ENCODE data around the gene PNPLA6.
"Not testable (repeated sequence)": the region's sequence is repeated elsewhere in the genome, so short reads cannot be mapped to it uniquely, and the experiment has no call there.

The PNPLA6 gene

DNA sequence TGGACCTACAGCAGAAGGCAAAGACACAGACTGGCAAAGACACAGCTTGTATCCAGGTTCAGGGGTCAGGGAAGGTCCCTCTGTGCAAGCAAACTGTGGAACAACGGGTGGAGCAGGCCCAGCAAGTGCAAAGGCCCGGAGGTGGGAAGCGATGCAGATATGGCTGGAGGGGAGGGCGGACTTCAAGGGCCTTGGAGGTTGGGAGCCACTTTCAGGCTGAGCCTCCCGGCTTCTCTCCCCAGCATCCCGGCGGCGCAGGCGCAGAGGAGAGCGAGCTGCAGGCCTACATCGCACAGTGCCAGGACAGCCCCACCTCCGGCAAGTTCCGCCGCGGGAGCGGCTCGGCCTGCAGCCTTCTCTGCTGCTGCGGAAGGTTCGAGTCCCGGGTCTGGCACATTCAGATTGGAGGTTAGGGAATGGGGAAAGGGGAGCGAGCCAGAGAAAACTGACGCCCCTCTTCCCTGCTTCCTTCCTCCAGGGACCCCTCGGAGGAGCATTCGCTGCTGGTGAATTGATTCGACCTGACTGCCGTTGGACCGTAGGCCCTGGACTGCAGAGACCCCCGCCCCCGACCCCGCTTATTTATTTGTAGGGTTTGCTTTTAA is 2.1 kb upstream of the PNPLA6 start:
- no peak for DNase-seq (ENCODE audit: low read depth)

- DNase-seq (ENCODE audit: low read depth): peak; percentile 79
These were observed 1.5 kb upstream of the PNPLA6 start for GRCh38 chr19:7533925-7534480.

GRCh38 chr19:7534531-7535046 is 928 bp upstream of the PNPLA6 start:
- DNase-seq (ENCODE audit: low read depth): no peak

GRCh38 chr19:7535998-7536695 is 630 bp downstream of the PNPLA6 start:
- DNase-seq (ENCODE audit: low read depth): no peak

- DNase-seq (ENCODE audit: low read depth): not testable (repeated sequence)
These were observed 3.5 kb downstream of the PNPLA6 start for GRCh38 chr19:7538990-7539389.

DNA sequence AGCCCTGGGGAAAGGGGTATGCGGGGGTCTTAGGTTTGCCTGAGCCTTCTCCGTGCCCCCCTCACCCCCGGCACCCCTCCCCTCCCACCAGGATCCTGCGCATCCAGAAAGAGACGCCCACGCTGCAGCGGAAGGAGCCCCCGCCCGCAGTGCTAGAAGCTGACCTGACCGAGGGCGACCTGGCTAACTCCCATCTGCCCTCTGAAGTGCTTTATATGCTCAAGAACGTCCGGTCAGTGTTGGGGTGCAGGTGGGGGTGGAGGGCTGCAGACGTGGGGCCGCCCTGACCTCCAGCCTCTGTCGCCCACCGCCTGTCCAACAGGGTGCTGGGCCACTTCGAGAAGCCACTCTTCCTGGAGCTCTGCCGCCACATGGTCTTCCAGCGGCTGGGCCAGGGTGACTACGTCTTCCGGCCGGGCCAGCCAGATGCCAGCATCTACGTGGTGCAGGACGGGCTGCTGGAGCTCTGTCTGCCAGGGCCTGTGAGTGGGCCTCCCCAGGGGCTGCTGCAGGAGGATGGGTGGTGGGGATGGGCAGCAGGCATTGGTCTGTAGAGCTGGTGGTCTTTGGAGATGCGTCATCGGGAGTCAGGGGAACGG is 4.4 kb downstream of the PNPLA6 start:
- no peak for DNase-seq (ENCODE audit: low read depth)

GRCh38 chr19:7540761-7541474 is 5.4 kb downstream of the PNPLA6 start:
- DNase-seq (ENCODE audit: low read depth): no peak

DNA sequence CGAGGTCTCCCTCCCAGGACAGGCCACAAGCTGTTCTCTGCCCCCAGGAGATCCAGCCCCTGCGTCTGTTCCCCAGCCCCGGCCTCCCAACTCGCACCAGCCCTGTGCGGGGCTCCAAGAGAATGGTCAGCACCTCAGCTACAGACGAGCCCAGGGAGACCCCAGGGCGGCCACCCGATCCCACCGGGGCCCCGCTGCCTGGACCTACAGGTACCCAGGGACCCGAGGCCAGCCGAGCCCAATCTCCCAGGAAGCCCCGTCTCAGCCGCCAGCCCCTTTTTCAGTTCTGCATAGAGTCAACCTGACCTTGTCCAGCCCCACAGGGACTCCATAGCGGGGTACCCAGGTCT is 5.9 kb downstream of the PNPLA6 start:
- no peak for DNase-seq (ENCODE audit: low read depth)

DNA sequence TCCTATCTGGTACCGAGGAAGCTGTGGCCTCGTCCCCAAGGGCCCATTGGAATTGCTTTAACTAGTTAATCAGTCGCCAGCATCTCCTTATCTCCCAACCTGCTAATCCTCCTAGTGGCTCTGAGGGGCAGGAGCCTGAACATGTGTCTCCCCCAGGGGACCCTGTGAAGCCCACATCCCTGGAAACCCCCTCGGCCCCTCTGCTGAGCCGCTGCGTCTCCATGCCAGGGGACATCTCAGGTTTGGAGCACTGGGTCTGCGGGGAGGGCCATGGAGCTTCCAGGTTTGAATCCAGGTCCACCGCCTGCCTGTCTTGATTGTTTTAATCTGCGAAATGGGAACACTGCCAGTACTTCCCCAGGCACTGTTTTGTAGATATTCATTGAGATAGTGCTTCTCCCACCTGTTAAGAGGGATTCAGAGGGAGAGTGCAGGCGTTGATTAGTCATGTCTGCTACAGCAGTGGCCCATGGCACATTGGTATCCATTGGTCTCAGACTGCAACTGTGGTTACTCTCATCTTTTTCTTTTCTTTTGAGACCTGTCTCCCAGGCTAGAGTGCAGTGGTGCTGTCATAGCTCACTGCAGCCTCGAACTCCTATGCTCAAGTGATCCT is 6.4 kb downstream of the PNPLA6 start:
- no peak for DNase-seq (ENCODE audit: low read depth)

- no peak for DNase-seq (ENCODE audit: low read depth)
These were observed 7.2 kb downstream of the PNPLA6 start for GRCh38 chr19:7542556-7543348.

DNA sequence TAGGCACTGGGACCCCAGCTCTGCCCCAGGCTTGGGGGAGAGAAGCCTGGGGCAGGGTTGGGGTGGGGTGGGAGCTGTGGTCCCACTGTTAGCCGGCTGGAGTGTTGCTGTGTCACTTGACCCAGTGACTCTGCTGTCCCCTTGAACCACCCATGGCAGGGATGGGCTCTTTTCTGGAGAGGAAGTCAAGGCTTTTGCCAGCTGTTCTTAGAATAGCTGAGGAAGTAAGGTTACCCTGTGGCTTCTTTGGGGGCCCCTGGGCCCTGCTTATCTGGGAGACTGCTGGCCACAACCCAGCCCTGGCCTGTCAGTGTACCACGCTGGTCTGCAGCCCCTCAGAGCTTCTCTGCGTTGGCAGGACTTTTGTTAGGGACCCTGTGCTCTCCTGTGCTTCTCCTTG is 9.1 kb downstream of the PNPLA6 start:
- DNase-seq (ENCODE audit: low read depth): no peak

DNA sequence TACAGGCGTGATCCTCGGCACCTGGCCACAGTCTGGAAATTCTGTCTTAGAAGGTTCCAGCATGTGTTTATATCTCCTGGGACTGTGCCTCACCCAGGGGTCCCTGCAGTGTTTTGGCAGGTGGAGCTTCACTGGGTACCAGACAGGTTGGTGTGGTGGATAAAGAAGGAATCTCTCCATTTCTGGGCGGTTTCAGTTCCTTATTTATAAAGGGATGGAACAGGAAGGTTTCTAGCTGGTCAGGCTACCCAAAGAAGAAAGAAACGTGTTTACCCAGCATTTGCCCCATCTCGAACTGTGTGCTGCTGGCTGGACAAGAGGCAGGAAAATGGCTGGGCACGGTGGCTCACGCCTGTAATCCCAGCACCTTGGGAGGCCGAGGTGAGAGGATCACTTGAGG is 9.8 kb downstream of the PNPLA6 start:
- no peak for DNase-seq (ENCODE audit: low read depth)

DNA sequence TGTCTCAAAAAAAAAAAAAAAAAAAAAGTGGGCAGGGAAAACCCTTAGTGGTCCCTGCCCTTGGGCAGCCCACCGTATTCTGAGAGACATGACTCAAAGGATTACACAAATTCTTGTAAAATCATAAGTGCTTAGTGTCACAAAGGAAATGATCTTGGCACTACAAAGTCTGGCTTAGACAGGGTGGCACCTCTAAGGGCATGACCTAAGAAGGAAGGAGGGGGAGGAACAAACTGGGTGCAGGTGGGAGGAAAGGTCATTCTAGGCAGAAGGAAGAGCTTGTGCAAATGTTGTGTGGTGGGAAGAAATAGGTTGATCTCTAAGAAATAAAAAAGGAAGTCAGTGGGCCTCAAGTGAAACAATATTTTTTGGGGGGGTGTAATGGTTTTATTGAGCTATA is 10.4 kb downstream of the PNPLA6 start:
- no peak for DNase-seq (ENCODE audit: low read depth)

DNA sequence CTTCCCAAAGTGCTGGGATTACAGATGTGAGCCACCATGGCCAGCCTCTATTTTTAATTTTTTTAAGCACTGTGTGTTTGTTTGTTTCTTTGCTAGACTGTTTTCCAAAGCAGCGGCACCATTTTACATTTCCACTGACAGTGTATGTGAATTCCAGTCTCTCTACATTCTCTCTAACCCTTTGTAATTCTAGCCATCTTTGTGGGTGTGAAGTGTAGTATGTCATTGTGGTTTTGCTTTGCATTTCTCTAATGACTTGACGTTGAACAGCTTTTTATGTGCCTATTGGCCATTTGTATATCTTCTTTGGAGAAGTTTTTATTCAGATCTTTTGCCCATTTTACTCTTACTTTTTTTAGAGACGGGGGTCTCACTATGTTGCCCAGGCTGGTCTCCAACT is 11.6 kb downstream of the PNPLA6 start:
- no peak for DNase-seq (ENCODE audit: low read depth)

GRCh38 chr19:7549429-7550148 is 14.1 kb downstream of the PNPLA6 start:
- DNase-seq (ENCODE audit: low read depth): no peak

- DNase-seq (ENCODE audit: low read depth): no peak
These were observed 14.8 kb downstream of the PNPLA6 start for GRCh38 chr19:7550169-7550770.

DNA sequence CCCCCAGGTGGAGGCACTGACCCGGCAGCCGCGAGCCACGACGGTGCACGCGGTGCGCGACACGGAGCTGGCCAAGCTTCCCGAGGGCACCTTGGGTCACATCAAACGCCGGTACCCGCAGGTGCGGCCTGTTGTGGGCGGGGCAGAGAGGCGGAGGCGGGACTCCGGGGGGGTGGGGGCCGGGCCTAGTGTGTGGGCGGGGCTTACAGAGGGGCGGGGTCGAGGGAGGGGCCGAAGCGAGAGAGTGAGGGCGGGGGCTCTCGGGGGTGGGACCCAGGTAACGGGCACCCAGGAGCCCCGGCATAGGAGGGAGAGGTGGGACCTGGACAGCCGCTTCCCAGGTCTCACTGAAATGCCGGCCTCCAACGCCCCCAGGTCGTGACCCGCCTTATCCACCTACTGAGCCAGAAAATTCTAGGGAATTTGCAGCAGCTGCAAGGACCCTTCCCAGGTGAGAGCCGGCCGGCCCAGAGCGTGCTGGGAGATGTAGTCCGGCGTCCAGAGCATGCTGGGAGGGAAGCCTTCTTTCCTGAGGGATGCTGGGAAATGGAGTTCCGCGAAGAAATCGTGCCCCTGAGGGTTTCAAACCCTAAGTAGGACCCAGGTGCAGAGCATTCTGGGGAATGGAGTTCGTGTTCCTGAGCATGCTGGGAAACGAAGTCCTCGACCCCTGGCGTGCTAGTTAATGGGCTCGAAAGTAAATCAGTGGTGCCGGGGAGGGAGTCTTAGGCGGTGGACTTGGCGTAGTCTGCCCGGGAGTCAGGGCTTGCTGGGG is 15.7 kb downstream of the PNPLA6 start:
- DNase-seq (ENCODE audit: low read depth): no peak

- DNase-seq (ENCODE audit: low read depth): no peak
These were observed 17.3 kb downstream of the PNPLA6 start for GRCh38 chr19:7552781-7553180.

- DNase-seq (ENCODE audit: low read depth): no peak
These were observed 19.0 kb downstream of the PNPLA6 start for GRCh38 chr19:7554565-7554964.

Data from activated T-helper 9 cell treated with anti-CD3 and anti-CD28 coated beads, Interleukin-2, amount 50 U/mL, for 16 hours (primary cell).